Left lung (tissue), 10 donors: ENCODE measurements around the gene HOXC6. TPM values are rescaled to one million over a fixed set of nuclear protein-coding genes. Genes with fewer than 3 reads are reported as not detected.

Source experiments
- ATAC-seq: fragments of 200-7000 bp; cut with Tn5 transposase; one replicate; pipeline ENCODE4 v1.9.1; 2020; ENCODE audit warnings: moderate library complexity
- DNase-seq, 4 donors: peaks; one replicate each; pipeline ENCODE4 v3.0.0-alpha.2; 2013 to 2020
- H3K27ac ChIP-seq, 2 donors: fragments of 200-600 bp; sonication (generic) in 1 of 2; one replicate each; pipeline versions ENCODE4 v1.5.0 to v1.8.0; 2020 to 2021
- H3K27me3 ChIP-seq, 2 donors: fragments of 200-600 bp; sonication (generic) in 1 of 2; one replicate each; pipeline versions ENCODE4 v1.5.0 to v1.8.0; 2020 to 2021
- H3K36me3 ChIP-seq, 2 donors: fragments of 200-600 bp; sonication (generic) in 1 of 2; one replicate each; pipeline versions ENCODE4 v1.5.0 to v1.8.0; 2020 to 2021
- H3K4me1 ChIP-seq, 2 donors: fragments of 200-600 bp; one replicate each; pipeline ENCODE4 v1.8.0; 2021
- H3K4me3 ChIP-seq, 2 donors: fragments of 200-600 bp; sonication (generic) in 1 of 2; one replicate each; pipeline versions ENCODE4 v1.5.0 to v1.8.0; 2020 to 2021; ENCODE audit warnings: mild to moderate bottlenecking in 1 of 2
- H3K9me3 ChIP-seq, 2 donors: fragments of 200-600 bp; sonication (generic) in 1 of 2; one replicate each; pipeline versions ENCODE4 v1.5.0 to v1.8.0; 2020 to 2021
- intact Hi-C, 2 donors: fragments of 100-400 bp; cut with DNase I; formaldehyde crosslinking; loops; one replicate each; pipeline versions ENCODE4 v1.11.2 to v1.14.2; 2022
- polyA plus RNA-seq, 6 donors: library from polyadenylated mRNA; unstranded; fragments of 120-200 nt; gene quantifications; one replicate each; pipeline ENCODE4 v1.2.1, GENCODE V29; 2013; ENCODE audit not compliant: insufficient read length in 6 of 6
- total RNA-seq, 2 donors: library from RNA; stranded (reverse); fragmentation: NEBNext Ultra II Directional; extraction: Animal tissue kit (Norgen Biotek cat#: 25700); gene quantifications; one replicate each; pipeline ENCODE4 v1.2.1, GENCODE V29; 2021
- TF ChIP-seq, protein P1 (sequence below), 2 donors: fragments of 200-600 bp; sonication (generic) in 1 of 2; IDR thresholded peaks; one replicate each; pipeline versions ENCODE4 v1.5.0 to v1.8.0; 2021; ENCODE audit warnings: antibody characterized with exemption in 2 of 2
- donor health status: DM: no; HTN: yes; CAD: no.
- donor health status: DM: no; HTN: no; CAD: no.

Gene HOXC6
- total and polyA plus RNA-seq, 8 donors = 0.93 to 3.2 (median 2.1) TPM

- peaks cover 0 to 14% of the 10 kb centered on the region in 2 donors for H3K4me1 ChIP-seq
- no peaks in the 10 kb centered on the region for H3K9me3 ChIP-seq
- no peak for ATAC-seq
- intact Hi-C loops = loop anchor here in 1 of 2 donors (5.0 kb wide), 1 partner anchor 157 kb away; no protein-coding TSS in a partner anchor
- TF ChIP-seq, protein P1, sequence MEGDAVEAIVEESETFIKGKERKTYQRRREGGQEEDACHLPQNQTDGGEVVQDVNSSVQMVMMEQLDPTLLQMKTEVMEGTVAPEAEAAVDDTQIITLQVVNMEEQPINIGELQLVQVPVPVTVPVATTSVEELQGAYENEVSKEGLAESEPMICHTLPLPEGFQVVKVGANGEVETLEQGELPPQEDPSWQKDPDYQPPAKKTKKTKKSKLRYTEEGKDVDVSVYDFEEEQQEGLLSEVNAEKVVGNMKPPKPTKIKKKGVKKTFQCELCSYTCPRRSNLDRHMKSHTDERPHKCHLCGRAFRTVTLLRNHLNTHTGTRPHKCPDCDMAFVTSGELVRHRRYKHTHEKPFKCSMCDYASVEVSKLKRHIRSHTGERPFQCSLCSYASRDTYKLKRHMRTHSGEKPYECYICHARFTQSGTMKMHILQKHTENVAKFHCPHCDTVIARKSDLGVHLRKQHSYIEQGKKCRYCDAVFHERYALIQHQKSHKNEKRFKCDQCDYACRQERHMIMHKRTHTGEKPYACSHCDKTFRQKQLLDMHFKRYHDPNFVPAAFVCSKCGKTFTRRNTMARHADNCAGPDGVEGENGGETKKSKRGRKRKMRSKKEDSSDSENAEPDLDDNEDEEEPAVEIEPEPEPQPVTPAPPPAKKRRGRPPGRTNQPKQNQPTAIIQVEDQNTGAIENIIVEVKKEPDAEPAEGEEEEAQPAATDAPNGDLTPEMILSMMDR (IDR thresholded peaks at IDR 0.05) = no peak
- H3K4me3 ChIP-seq = no peak overlapping the region
- no peaks in the 10 kb centered on the region for H3K36me3 ChIP-seq
- H3K27me3 ChIP-seq = peaks cover 80 to 100% of the 10 kb centered on the region in 2 donors
- no peak overlapping the region for H3K27ac ChIP-seq
- no peak for DNase-seq
These were observed 6.6 kb downstream of the HOXC6 start for GRCh38 chr12:54034785-54035310.

- H3K36me3 ChIP-seq = no peaks in the 10 kb centered on the region
- no peak overlapping the region for H3K27ac ChIP-seq
- ATAC-seq (no peak), DNase-seq (no peak)
- TF ChIP-seq, protein P1 (IDR thresholded peaks at IDR 0.05) = no peak
- H3K9me3 ChIP-seq = no peaks in the 10 kb centered on the region
- no peak overlapping the region for H3K4me3 ChIP-seq
- H3K4me1 ChIP-seq = peaks cover 0 to 14% of the 10 kb centered on the region in 2 donors
- intact Hi-C loops = no loop called here
- peaks cover 79 to 100% of the 10 kb centered on the region in 2 donors for H3K27me3 ChIP-seq
These were observed 7.5 kb downstream of the HOXC6 start for GRCh38 chr12:54035568-54036264.

DNA sequence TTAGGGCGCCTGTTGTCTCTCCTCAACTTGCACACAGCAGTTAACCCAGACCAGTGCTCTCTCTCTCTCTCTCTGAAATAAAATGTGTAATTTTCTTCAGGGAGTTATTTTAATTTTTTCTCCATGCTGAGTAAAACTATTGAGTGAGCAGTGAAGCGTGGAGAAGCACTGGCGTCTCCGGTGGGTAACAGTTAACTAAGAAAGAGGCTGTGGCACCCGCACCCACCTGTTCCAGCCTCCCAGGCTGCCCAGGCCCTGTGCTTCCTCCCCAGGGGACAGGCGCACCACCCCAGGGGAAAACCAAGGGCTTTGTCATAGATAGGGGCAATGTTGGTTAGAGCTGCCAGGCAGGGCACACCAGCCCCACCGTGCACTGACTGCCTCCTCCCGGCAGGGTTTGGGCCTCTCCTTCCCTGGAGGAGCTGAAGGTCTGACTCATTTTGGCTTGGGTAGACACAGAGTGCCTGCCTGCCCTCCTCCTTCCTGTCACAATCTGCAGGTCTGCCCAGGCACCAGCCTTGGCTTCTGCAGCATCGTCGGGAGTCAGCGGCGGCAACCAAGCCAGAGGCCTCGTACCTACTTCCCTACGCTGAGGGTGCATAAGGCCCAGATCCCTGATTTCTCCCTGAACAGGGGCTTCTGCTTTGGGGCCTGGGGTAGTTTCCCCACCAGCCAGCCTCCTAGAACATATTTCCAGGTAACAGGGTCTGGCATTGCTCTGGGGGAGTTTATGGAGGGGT is 8.6 kb downstream of the HOXC6 start:
- Histone ChIP-seq H3K27ac (no peak overlapping the region), H3K4me1 (peaks cover 0 to 8% of the 10 kb centered on the region in 2 donors), H3K27me3 (peaks cover 73 to 100% of the 10 kb centered on the region in 2 donors), H3K36me3 (no peaks in the 10 kb centered on the region), H3K9me3 (no peaks in the 10 kb centered on the region), H3K4me3 (no peak overlapping the region)
- intact Hi-C loops = no loop called here
- ATAC-seq = no peak
- no peak for DNase-seq
- TF ChIP-seq, protein P1 (IDR thresholded peaks at IDR 0.05) = no peak

DNA sequence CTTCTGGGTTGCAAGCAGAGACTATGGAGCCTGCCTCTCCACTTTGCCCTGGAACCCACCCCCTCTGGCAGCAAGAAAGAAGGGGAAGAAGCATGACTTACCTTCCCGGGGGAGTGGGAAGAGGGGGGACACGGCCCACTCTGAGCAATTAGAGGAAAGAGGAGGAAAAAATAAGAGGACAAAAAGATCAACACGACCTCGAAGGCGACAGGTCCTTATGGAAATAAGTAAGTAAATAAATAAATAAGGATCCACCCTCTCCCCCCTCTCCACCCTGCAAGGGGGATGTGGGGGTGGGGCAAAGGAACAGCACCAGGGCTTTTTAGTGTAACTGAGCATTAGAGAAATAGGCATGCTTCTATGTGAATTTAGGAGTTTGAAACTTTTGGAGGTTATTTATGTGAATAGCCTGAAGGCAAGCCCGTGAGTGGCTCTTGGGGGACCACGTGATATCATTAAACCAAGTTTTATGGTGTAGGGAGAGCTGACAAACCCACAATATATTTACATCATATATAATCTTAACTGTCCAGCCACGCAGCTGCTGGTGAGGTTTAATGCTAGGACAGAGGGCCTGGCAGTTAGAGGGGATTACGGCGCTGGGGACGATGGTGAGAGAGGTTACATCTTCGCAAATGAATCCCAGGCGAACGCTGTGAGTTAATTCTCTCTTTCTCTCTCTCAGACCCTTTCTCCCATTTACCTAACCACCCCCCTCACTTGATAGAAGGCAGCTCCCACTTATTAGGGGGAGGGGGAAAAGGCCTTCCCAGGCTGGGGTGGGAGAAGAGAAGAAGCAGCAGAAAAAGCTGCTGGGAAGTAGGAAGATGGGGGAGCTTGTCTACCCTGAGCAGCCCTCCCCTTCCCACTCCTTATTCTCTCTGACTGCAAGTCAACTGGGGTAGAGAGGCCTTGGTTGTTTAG is 9.4 kb downstream of the HOXC6 start:
- ATAC-seq = no peak
- Histone ChIP-seq H3K27ac (no peak overlapping the region), H3K9me3 (no peaks in the 10 kb centered on the region), H3K27me3 (peaks cover 69 to 100% of the 10 kb centered on the region in 2 donors), H3K4me3 (no peak overlapping the region), H3K4me1 (peaks cover 0 to 8% of the 10 kb centered on the region in 2 donors), H3K36me3 (no peaks in the 10 kb centered on the region)
- DNase-seq = no peak
- intact Hi-C loops = no loop called here
- TF ChIP-seq, protein P1 (IDR thresholded peaks at IDR 0.05) = no peak
